IPS-18a (cell line): ENCODE measurements around the gene ZNF554.
"Not testable (repeated sequence)": the region's sequence is repeated elsewhere in the genome, so short reads cannot be mapped to it uniquely, and the experiment has no call there.

Experiments
- H3K27ac ChIP-seq: one replicate; pipeline ENCODE4 v1.5.1; 2013; ENCODE audit warnings: low read length
- H3K27me3 ChIP-seq: one replicate; pipeline ENCODE4 v1.6.1; 2013; ENCODE audit warnings: mild to moderate bottlenecking, low read length; ENCODE audit not compliant: control insufficient read depth, insufficient read depth
- H3K36me3 ChIP-seq: one replicate; pipeline ENCODE4 v1.6.1; 2013; ENCODE audit warnings: low read depth, low read length; ENCODE audit not compliant: control insufficient read depth
- H3K4me1 ChIP-seq: one replicate; pipeline ENCODE4 v1.6.1; 2013; ENCODE audit warnings: low read depth, low read length; ENCODE audit not compliant: control insufficient read depth
- H3K4me3 ChIP-seq: one replicate; pipeline ENCODE4 v1.5.1; 2013; ENCODE audit warnings: low read length
- H3K9ac ChIP-seq: one replicate; pipeline ENCODE4 v1.6.1; 2013; ENCODE audit warnings: mild to moderate bottlenecking, low read length, moderate library complexity
- H3K9me3 ChIP-seq: one replicate; pipeline ENCODE4 v1.6.1; 2013; ENCODE audit warnings: low read depth, low read length; ENCODE audit not compliant: control insufficient read depth

The ZNF554 gene

DNA sequence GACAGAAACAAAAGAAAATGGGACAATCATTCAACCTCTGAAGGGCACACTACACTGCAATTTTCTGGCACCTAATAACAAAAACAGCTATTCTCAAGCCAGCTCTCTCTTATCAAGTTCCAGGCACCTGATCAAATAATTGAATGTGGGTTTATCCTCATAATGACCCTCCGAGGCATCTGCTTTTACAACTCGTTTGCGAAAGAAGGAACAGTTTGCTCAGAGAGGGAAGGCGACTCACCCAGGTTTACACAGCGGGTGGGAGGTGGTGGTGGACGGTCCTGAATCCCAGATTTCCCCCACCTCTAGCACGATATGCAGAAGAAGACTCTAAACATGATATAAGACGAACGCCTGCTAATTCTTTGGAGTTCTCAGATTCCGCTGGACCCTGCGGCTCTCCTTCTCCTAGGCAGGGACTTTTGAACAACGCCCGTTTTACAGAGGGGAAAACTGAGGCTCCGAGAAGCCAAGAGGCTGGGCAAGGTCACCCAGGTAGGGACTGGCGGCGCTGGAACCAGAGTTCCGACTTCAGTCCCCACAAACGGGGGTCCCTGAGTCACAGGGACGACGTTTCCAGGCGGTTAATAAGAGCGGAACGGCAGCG lies 37.2 kb upstream of the ZNF554 start:
- peak overlapping the region; percentile 55 for H3K27ac ChIP-seq

GRCh38 chr19:2782936-2783780 lies 36.5 kb upstream of the ZNF554 start, which contains the start of gene SGTA:
SGTA (minus strand) TSS chr19:2783273; CDS start chr19:2769068, 14,205 bp downstream.
- Histone ChIP-seq H3K36me3 (peaks cover under 1% of the 10 kb centered on the region), H3K4me1 (peaks cover 8% of the 10 kb centered on the region), H3K27ac (peak within 1 kb of the TSS; percentile 55)

More for the DNA sequence above, 37.2 kb upstream of the ZNF554 start:
- peaks cover 8% of the 10 kb centered on the region for H3K4me1 ChIP-seq
- H3K9me3 ChIP-seq: no peaks in the 10 kb centered on the region
- peaks cover 8% of the 10 kb centered on the region for H3K27me3 ChIP-seq
- no peaks in the 10 kb centered on the region for H3K36me3 ChIP-seq
- peak overlapping the region; percentile 87 for H3K4me3 ChIP-seq
- peak overlapping the region; percentile 87 for H3K9ac ChIP-seq

GRCh38 chr19:2783781-2784145 lies 35.9 kb upstream of the ZNF554 start:
- Histone ChIP-seq H3K27ac (no peak overlapping the region), H3K4me1 (peaks cover 8% of the 10 kb centered on the region), H3K27me3 (peaks cover 8% of the 10 kb centered on the region), H3K9me3 (no peaks in the 10 kb centered on the region), H3K36me3 (peaks cover 4% of the 10 kb centered on the region), H3K4me3 (peak overlapping the region; percentile 16), H3K9ac (peak overlapping the region; percentile 31)

More at GRCh38 chr19:2782936-2783780, 36.5 kb upstream of the ZNF554 start, which contains the start of gene SGTA:
- peak within 1 kb of the TSS; percentile 87 for H3K9ac ChIP-seq
- peak within 1 kb of the TSS; percentile 87 for H3K4me3 ChIP-seq
- H3K9me3 ChIP-seq: no peaks in the 10 kb centered on the region
- peaks cover 8% of the 10 kb centered on the region for H3K27me3 ChIP-seq

- H3K9me3 ChIP-seq: no peaks in the 10 kb centered on the region
- peak within 1 kb of the TSS; percentile 92 for H3K9ac ChIP-seq
- peaks cover 8% of the 10 kb centered on the region for H3K4me1 ChIP-seq
- peaks cover 8% of the 10 kb centered on the region for H3K27me3 ChIP-seq
- peaks cover 8% of the 10 kb centered on the region for H3K36me3 ChIP-seq
- peak within 1 kb of the TSS; percentile 65 for H3K27ac ChIP-seq
- peak within 1 kb of the TSS; percentile 93 for H3K4me3 ChIP-seq
Observed at GRCh38 chr19:2785244-2785997, 34.2 kb upstream of the ZNF554 start, which contains the start of gene THOP1. THOP1 (plus strand) TSS chr19:2785503; CDS start chr19:2785663, 160 bp downstream.

DNA sequence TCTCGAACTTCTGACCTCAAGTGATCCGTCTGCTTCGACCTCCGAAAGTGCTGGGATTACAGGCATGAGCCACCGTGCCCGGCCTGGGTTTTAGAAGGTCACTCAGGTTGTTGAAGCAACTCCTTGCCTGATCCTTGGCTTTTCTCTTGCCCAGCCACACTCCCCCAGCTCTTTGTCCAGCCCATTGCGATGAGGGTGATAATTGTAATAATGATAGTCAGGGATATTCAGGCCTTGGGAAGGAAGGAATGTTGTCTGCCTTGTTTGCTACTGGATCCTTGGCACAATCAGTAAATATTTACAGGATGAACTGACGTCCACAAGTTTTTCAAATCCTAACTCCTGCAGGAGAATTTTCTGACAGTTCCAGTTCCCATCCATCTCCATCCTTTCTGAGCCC lies 32.6 kb upstream of the ZNF554 start:
- Histone ChIP-seq H3K27me3 (peaks cover 8% of the 10 kb centered on the region), H3K9me3 (no peaks in the 10 kb centered on the region), H3K36me3 (peaks cover 22% of the 10 kb centered on the region), H3K27ac (no peak overlapping the region), H3K9ac (no peak overlapping the region), H3K4me3 (no peak overlapping the region), H3K4me1 (peaks cover 5% of the 10 kb centered on the region)

- H3K4me1 ChIP-seq: peaks cover 3% of the 10 kb centered on the region
- no peak overlapping the region for H3K27ac ChIP-seq
- H3K27me3 ChIP-seq: peaks cover 8% of the 10 kb centered on the region
- H3K9ac ChIP-seq: no peak overlapping the region
- peaks cover 27% of the 10 kb centered on the region for H3K36me3 ChIP-seq
- H3K9me3 ChIP-seq: no peaks in the 10 kb centered on the region
- no peak overlapping the region for H3K4me3 ChIP-seq
Observed at GRCh38 chr19:2788237-2788636, 31.4 kb upstream of the ZNF554 start.

DNA sequence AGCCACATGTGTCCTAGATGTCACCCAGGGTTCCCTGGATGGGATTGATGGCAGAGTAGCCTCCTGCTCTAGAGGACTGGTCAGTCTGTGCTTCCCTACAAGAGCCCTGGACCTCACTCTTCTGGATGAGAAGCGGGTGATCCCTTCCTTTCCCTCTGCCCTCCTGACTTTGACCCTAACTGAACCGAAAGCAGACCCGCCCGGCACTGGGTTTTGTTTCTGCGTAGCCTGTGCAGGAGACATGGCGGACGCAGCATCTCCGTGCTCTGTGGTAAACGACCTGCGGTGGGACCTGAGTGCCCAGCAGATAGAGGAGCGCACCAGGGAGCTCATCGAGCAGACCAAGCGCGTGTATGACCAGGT lies 29.5 kb upstream of the ZNF554 start:
- no peak overlapping the region for H3K27ac ChIP-seq
- H3K4me1 ChIP-seq: no peaks in the 10 kb centered on the region
- H3K27me3 ChIP-seq: no peaks in the 10 kb centered on the region
- peaks cover 43% of the 10 kb centered on the region for H3K36me3 ChIP-seq
- no peaks in the 10 kb centered on the region for H3K9me3 ChIP-seq
- H3K4me3 ChIP-seq: no peak overlapping the region
- no peak overlapping the region for H3K9ac ChIP-seq

- Histone ChIP-seq H3K36me3 (peaks cover 48% of the 10 kb centered on the region), H3K27me3 (no peaks in the 10 kb centered on the region), H3K27ac (no peak overlapping the region), H3K9me3 (no peaks in the 10 kb centered on the region), H3K4me3 (no peak overlapping the region), H3K4me1 (no peaks in the 10 kb centered on the region), H3K9ac (no peak overlapping the region)
Observed at GRCh38 chr19:2790557-2791271, 29.0 kb upstream of the ZNF554 start.

DNA sequence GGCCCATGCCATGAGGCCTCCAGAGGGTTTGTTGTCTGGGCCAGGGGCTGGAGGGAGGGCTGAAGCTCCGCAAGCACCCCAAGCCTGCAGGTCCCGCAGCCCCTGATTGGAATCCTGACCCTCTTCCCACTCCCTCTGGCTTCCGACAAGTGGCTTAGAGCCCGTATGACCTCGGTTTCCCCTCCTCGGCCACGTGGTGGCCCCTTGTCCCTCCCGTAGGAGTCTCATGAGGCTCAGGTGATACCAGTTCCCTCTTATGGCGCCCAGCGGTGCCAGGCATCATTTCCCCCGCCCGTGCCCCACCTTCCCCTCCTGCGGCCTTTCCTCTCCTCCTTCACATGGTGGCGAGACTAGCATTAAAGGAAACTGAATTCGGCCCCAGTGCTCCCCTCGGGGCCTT lies 28.2 kb upstream of the ZNF554 start:
- Histone ChIP-seq H3K27me3 (no peaks in the 10 kb centered on the region), H3K36me3 (peaks cover 54% of the 10 kb centered on the region), H3K9ac (no peak overlapping the region), H3K9me3 (no peaks in the 10 kb centered on the region), H3K27ac (no peak overlapping the region), H3K4me3 (no peak overlapping the region), H3K4me1 (no peaks in the 10 kb centered on the region)

DNA sequence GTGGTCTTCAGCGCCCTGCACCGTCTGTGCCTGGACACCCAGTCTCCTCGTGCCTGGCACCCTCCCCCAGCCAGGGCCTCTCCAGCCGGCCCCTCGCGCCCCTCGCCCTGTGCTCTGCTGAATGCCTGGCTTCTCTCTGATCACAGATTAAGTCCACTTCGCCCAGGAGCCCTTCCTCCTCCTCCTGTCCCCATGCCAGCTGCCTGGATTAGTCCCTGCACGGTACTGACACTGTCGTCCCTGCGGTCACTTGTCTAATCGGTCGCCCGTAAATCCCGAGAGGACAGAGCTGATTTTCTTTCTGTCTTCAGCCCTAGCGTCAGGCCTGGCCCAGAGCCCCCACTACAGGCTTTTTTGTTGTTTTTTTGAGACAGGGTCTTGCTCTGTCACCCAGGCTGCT lies 27.8 kb upstream of the ZNF554 start:
- no peaks in the 10 kb centered on the region for H3K27me3 ChIP-seq
- H3K27ac ChIP-seq: no peak overlapping the region
- no peak overlapping the region for H3K4me3 ChIP-seq
- no peak overlapping the region for H3K9ac ChIP-seq
- H3K9me3 ChIP-seq: no peaks in the 10 kb centered on the region
- no peaks in the 10 kb centered on the region for H3K4me1 ChIP-seq
- H3K36me3 ChIP-seq: peaks cover 54% of the 10 kb centered on the region

DNA sequence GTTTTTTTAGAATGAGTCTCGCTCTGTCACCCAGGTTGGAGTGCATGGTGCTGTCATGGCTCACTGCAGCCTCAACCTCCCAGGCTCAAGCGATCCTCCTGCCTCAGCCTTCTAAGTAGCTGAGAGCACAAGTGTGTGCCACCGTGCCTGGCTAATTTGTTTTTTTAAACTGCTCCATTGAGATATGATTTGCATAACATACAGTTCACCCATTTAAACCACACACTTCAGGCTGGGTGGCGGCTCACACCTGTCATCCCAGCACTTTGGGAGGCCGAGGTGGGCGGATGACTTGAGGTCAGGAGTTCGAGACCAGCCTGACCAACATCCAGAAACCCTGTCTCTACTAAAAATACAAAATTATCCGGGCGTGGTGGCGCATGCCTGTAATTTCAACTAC lies 27.0 kb upstream of the ZNF554 start:
- H3K27ac ChIP-seq, H3K9me3 ChIP-seq, H3K27me3 ChIP-seq, H3K4me1 ChIP-seq, H3K4me3 ChIP-seq, H3K9ac ChIP-seq: not testable (repeated sequence)
- peaks cover 60% of the 10 kb centered on the region for H3K36me3 ChIP-seq
